Eye (tissue), 1 donor: Measurements from ENCODE around the gene FHIT.

Experiments used
- DNase-seq: peaks from one replicate; pipeline ENCODE4 v3.0.0-alpha.2; 2015

FHIT gene

GRCh38 chr3:60313231-60313798 is 937.9 kb downstream of the FHIT start:
- DNase-seq = no peak

GRCh38 chr3:60309539-60310268 is 941.5 kb downstream of the FHIT start:
- no peak for DNase-seq

GRCh38 chr3:60308808-60309207 is 942.4 kb downstream of the FHIT start:
- no peak for DNase-seq

GRCh38 chr3:60307562-60308199 is 943.6 kb downstream of the FHIT start:
- no peak for DNase-seq

GRCh38 chr3:60304112-60304511 is 947.1 kb downstream of the FHIT start:
- no peak for DNase-seq

- no peak for DNase-seq
Observed at GRCh38 chr3:60303160-60303559, 948.1 kb downstream of the FHIT start.

- DNase-seq = no peak
Observed at GRCh38 chr3:60301142-60301541, 950.1 kb downstream of the FHIT start.

- DNase-seq = no peak
Observed at GRCh38 chr3:60298141-60298540, 953.1 kb downstream of the FHIT start.

GRCh38 chr3:60294181-60294580 is 957.1 kb downstream of the FHIT start:
- no peak for DNase-seq

- no peak for DNase-seq
Observed at GRCh38 chr3:60291115-60291514, 960.1 kb downstream of the FHIT start.

GRCh38 chr3:60290122-60290492 is 961.1 kb downstream of the FHIT start:
- no peak for DNase-seq

- peak; percentile 46 for DNase-seq
Observed at GRCh38 chr3:60289341-60290121, 961.7 kb downstream of the FHIT start.

- DNase-seq = peak; percentile 54
Observed at GRCh38 chr3:60282866-60283265, 968.4 kb downstream of the FHIT start.

- no peak for DNase-seq
Observed at GRCh38 chr3:60281970-60282369, 969.3 kb downstream of the FHIT start.

GRCh38 chr3:60277361-60277800 is 973.9 kb downstream of the FHIT start:
- no peak for DNase-seq

GRCh38 chr3:60276615-60277014 is 974.6 kb downstream of the FHIT start:
- no peak for DNase-seq

- no peak for DNase-seq
Observed at GRCh38 chr3:60274646-60275045, 976.6 kb downstream of the FHIT start.

GRCh38 chr3:60274098-60274497 is 977.2 kb downstream of the FHIT start:
- no peak for DNase-seq

- no peak for DNase-seq
Observed at GRCh38 chr3:60269829-60270266, 981.4 kb downstream of the FHIT start.

GRCh38 chr3:60269377-60269776 is 981.9 kb downstream of the FHIT start:
- DNase-seq = no peak

- DNase-seq = no peak
Observed at GRCh38 chr3:60268123-60268522, 983.1 kb downstream of the FHIT start.

GRCh38 chr3:60266444-60266843 is 984.8 kb downstream of the FHIT start:
- DNase-seq = no peak

GRCh38 chr3:60263191-60263590 is 988.1 kb downstream of the FHIT start:
- DNase-seq = no peak
